ENCODE results near the gene DOK4.

DOK4 gene

DNA sequence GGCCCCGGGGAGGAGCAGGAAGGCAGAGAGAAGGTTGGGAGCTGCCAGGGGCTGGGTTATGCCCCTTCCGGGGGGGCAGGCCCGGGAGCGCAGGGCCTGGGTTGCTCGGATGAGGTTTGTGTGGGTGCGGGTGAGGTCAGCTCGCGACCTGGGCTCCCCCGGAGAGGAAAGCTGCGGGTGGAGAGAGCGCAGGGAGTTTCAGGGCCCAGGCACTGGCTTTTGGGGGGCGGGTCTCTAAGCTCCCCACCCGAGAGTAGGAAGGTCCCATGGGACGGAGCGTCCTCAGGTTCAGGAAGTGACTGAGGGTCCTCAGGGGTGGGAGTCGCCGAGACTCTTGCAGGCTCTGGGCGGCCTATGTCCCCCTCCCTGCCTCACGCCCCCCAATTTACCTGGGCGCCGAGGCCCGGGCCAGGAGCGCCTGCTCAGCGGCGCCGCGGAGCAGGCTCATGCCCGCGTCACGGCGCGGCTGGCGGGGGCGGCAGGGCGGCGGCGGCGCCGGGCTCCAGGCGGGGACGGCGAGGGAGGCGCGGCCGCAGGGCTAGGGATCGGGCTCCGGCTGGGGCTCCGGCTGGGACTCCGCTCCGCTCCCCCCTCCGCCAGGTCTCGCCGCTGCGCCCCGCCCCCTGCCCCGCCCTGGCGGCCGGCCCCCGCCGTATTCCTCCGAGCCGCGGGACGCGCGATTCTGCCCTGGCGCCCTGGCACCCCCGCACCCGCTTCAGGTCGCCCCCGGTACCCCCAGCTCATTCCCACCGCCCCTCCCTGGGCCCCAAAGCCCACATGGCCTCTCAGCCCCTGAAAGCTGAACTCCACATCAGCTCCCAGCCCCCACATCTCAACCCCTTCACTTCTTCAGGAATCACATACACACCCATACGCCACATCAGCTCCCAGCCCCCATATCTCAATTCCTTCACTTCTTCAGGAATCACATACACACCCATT, at the start of gene DOK4:
TSS of gene DOK4 (minus strand) at position 578 of the 942 bp plus-strand sequence. CDS start 6,986 bp downstream, outside the sequence.
- peak; percentile 30 for DNase-seq

- DNase-seq = peak; percentile 78
Measured at GRCh38 chr16:57535680-57536305, 49.5 kb upstream of the DOK4 start.

DNA sequence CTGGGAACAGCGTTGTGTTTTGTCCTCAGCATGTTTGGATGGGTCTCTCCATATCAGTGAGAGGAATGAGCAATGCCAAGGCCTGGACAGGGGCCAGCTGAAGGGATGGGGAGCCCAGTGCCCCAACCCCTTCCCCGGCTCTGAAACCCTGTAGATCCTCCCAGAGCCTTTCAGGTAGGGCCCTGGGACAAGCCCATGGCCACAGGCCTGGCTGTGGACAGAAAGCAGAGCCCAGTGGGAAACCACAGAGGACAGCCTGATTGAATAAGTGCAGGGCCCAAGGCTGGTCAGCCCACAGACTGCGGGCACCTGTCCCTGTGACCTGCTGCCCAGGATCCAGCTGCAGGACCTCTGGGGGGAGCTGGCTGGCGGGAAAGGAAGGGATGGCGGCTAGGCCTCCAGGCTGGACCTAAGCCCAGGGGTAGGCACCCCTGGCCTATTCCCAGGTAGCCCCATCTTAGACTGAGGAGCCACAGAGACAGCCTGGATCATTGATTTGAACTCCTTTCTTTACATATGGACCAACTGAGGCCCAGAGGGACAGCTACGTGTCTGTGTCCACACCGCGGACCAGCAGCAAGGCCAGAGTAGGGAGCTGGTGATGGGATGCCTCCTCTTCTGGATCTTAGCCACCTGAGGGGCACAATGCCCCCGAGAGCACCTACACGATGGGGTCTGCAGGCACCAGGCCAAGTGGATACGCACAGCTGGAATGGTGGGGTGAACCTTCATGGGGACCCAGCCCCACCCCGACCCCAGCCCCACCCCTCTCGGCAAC, 48.8 kb upstream of the DOK4 start:
- DNase-seq = no peak

- DNase-seq = no peak
Measured at GRCh38 chr16:57534337-57534880, 48.1 kb upstream of the DOK4 start.

- no peak for DNase-seq
Measured at GRCh38 chr16:57533431-57534336, 47.4 kb upstream of the DOK4 start.

GRCh38 chr16:57532266-57532625, 46.0 kb upstream of the DOK4 start:
- no peak for DNase-seq

DNA sequence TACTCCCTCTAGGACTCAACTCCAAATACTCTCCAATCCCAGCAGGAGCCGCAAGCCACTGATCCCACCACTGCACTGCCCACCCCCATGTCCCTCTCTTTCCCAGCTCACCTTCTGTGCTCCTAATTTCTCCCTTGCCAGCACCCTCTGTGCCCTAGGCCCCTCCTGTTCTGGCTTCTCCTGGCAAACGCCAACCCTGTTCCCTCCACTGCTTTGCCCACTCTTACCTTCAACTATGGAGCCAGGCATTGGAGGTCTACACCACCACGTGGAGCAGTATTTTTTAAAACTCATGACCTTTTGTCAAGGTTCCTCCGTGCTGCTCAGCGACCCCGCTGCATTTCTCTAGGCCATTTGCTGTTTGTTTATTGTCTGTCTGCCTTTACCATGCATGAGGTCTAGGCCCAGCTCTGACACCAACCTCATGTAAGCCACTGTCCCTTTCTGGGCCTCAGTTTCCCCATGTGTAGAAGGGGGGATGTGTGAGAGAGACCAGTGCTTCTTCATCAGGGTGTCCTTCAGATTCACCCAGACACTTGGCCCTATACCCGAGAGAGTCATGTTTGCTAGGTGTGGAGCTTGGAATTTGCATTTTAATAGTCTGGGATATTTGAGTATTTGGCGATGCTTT, 45.5 kb upstream of the DOK4 start:
- no peak for DNase-seq

DNA sequence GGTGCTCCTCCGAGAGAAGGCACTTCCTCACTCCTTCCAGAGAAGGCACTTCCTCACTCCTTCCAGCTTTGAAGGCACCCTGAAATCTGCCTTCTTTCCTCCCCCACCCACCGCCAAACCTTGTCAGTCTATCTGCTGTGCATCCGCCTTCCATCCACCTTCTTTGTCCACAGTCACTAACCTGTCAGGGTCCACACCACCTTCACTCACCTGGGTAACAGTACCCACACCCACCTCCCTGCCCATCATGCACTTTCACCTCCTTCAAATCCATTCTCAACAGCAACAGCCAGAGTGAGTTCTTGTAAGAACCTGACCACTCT, 44.9 kb upstream of the DOK4 start:
- no peak for DNase-seq

GRCh38 chr16:57530522-57531252, 44.4 kb upstream of the DOK4 start:
- no peak for DNase-seq

GRCh38 chr16:57530104-57530521, 43.8 kb upstream of the DOK4 start:
- DNase-seq = no peak

DNA sequence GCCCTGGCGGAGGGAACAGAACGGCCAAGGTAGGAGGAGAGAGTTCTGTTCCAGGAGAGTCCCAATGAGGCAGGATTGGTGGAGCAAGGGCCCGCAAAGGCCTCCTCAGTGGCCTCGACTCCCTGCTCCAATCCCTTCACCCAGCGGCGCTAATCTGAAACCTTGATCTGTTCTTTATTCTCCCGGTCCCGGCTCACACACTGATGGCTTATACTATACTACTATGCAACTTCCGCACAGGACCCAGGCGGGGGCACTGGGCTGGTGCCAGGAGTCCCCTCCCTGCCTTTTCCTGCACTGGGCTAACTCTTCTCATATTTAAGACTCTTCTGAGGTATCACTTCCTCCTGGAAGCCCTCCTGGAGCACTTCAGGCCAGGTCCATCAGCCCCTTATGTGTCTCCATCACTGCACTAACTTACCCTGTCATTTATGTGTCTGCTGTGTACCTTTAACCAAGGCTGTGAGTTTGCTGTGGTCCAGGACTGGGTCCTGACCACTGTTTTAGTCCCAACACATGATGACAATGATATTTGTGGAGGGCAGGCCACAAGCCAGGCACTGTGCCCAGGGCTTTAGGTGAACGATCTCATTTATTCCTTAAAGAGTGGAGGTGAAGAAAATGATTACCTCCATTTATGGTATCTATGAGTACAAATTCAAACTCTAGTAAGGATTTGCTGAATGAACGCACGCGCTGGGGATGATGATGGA, 43.3 kb upstream of the DOK4 start:
- no peak for DNase-seq

- no peak for DNase-seq
Measured at GRCh38 chr16:57528499-57529390, 42.5 kb upstream of the DOK4 start.

DNA sequence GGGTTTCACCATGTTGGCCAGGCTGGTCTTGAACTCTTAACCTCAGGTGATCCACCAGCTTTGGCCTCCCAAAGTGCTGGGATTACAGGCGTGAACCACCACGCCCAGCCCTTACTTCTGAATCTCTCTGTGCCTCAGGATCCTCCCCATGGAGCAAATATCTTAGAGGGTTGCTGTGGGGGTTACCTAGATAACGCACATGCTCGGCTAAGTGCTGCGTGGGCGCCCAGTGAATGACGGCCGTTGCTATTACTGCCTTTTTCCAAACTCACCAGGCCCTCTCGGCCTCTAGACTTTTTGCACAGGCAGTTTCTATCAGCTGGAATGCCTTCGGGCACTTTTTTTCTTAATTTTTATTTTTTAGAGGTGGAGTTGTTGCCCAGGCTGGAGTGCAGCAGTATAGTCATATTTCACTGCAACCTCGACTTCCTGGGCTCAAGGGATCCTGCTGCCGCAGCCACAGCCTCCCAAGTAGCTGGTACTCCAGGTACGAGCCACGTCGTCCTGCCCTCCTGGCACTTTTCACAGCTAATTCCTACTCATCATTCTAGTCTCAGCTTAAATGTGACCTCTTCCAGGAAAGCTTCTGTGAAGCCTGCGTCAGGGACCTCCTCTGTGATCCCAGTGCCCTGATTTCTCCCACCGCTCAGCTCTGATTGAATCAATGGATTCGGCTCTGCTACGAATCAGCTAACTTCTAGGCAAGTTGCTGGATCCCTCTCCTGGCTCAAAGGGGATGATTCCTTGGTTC, 41.5 kb upstream of the DOK4 start:
- no peak for DNase-seq

DNA sequence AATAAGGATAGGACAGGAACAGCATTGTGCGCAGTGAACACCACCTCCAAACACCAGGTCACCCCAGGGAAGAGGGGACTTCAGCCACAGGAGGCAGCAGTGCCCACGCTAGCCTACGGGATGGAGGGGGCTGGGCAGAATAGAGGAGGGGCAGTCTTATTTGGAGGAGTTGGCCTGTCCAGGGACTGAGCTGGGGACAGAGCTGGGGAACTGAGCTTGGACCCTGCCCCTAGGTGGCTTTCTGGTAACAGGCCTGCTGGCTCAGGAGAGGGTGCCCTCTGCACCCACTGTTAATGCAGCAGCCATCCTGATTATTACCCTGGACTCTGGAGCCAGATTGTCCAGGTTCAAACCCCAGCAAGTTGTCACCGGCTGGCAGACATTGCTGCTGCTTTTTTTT, 40.7 kb upstream of the DOK4 start:
- no peak for DNase-seq

GRCh38 chr16:57526498-57526897, 40.2 kb upstream of the DOK4 start:
- no peak for DNase-seq

- no peak for DNase-seq
Measured at GRCh38 chr16:57525761-57526160, 39.5 kb upstream of the DOK4 start.

GRCh38 chr16:57522960-57523359, 36.7 kb upstream of the DOK4 start:
- no peak for DNase-seq

- peak; percentile 25 for DNase-seq
Measured at GRCh38 chr16:57519796-57520360, 33.6 kb upstream of the DOK4 start.
